Measurements from ENCODE around the gene MAPK1. TPM values are rescaled to one million over a fixed set of nuclear protein-coding genes. Genes with fewer than 3 reads are reported as not detected.
A peak's percentile ranks its signal among the peaks of the same experiment; 100 is the strongest.

The MAPK1 gene
- total RNA-seq, 1 experiment from 2014 or later: 90.3 TPM

- no peak overlapping the region for H3K23ac ChIP-seq (ENCODE audit: insufficient read length, low read depth, low read length)
- H3K56ac ChIP-seq (ENCODE audit: insufficient read length, low read depth, low read length): no peak overlapping the region
- peaks cover 38 to 98% (median 94%) of the 10 kb centered on the region in 3 experiments; a peak in 6 of 7 replicates for H3K36me3 Mint-ChIP-seq (ENCODE audit: insufficient read depth in 1 of 3, low read depth in 3 of 3)
- H3K9me3 Mint-ChIP-seq: no peaks in the 10 kb centered on the region
- H3K4me2 ChIP-seq (ENCODE audit: insufficient read depth, insufficient read length, low read length): no peak overlapping the region
- H2AK5ac ChIP-seq (ENCODE audit: insufficient read length, low read length): no peak overlapping the region
- WGBS (ENCODE audit: extremely low coverage, insufficient read length, low lambda C conversion rate): no CpG with 5 or more reads among the region's 15 CpGs
- H2BK20ac ChIP-seq (ENCODE audit: low read depth, low read length, poor library complexity, severe bottlenecking): no peak overlapping the region
- H2BK12ac ChIP-seq (ENCODE audit: insufficient read length, low read depth, low read length): no peak overlapping the region
- H3K4me1 Mint-ChIP-seq: no peaks in the 10 kb centered on the region
- H3K4me3 Mint-ChIP-seq: no peak overlapping the region
- no peaks in the 10 kb centered on the region for H3K9me3 ChIP-seq (ENCODE audit: control insufficient read depth, low read depth, low read length)
- H2BK5ac ChIP-seq (ENCODE audit: insufficient read length, low read length): no peak overlapping the region
- H3K23me2 ChIP-seq (ENCODE audit: insufficient read length, low read depth, low read length, poor library complexity, severe bottlenecking): no peaks in the 10 kb centered on the region
- H2BK120ac ChIP-seq (ENCODE audit: low read depth, low read length, poor library complexity, severe bottlenecking): no peak overlapping the region
- no peaks in the 10 kb centered on the region for H3K27me3 Mint-ChIP-seq (ENCODE audit: low read depth)
- DNase-seq: no peak
- TF ChIP-seq CTCF (conservative IDR thresholded peaks at IDR 0.05): no peak
- H4K5ac ChIP-seq (ENCODE audit: insufficient read length, low read depth, low read length): no peak overlapping the region
- no peaks in the 10 kb centered on the region for H3K79me1 ChIP-seq (ENCODE audit: insufficient read depth, low read depth, low read length, poor library complexity, severe bottlenecking)
- H3K79me2 ChIP-seq (ENCODE audit: insufficient read depth, low read length): no peaks in the 10 kb centered on the region
- H3K27ac Mint-ChIP-seq: peak overlapping the region in 1 of 3 experiments; percentile 33; a peak in 2 of 7 replicates
- no peak overlapping the region for H2AFZ ChIP-seq (ENCODE audit: low read length)
- no peak overlapping the region for H3K18ac ChIP-seq (ENCODE audit: insufficient read length, low read depth, low read length)
- no peak overlapping the region for H3K27ac ChIP-seq (ENCODE audit: insufficient read length, low read depth, low read length)
- no peak overlapping the region for H2BK15ac ChIP-seq (ENCODE audit: low read depth, low read length)
- no peaks in the 10 kb centered on the region for H3K27me3 ChIP-seq (ENCODE audit: insufficient read depth, low read length)
- H3T11ph ChIP-seq (ENCODE audit: low read length): no peak overlapping the region
- H3K4ac ChIP-seq (ENCODE audit: low read depth, low read length): no peak overlapping the region
- H3K14ac ChIP-seq (ENCODE audit: insufficient read depth, low read length): no peak overlapping the region
- no peak overlapping the region for H4K91ac ChIP-seq (ENCODE audit: insufficient read length, low read depth, low read length)
- H4K20me1 ChIP-seq (ENCODE audit: control insufficient read depth, insufficient read depth, insufficient read length): no peaks in the 10 kb centered on the region
- H3K4me1 ChIP-seq (ENCODE audit: insufficient read depth, low read length): no peaks in the 10 kb centered on the region
- no peak overlapping the region for H4K8ac ChIP-seq (replicated peaks; ENCODE audit: insufficient read length, low read depth, low read length)
- no peak overlapping the region for H3K9ac ChIP-seq (ENCODE audit: extremely low read depth, insufficient read length, low read length)
Observed at GRCh38 chr22:21766691-21767462, 100.6 kb downstream of the MAPK1 start.

All from H9 (cell line).